Stimulated activated CD4-positive, alpha-beta T cell treated with anti-CD3 and anti-CD28 coated beads, Interleukin-12 subunit alpha, Interleukin-12 subunit beta, amount 100 ng/mL, for 4 hours (primary cell): ENCODE data around the gene CER1.

Experiments used
- DNase-seq: peaks from one replicate; pipeline ENCODE4 v3.0.0-alpha.2; 2020

Gene CER1

GRCh38 chr9:14722391-14723035 is at the start of gene CER1:
TSS of gene CER1 (minus strand) at chr9:14722733. CDS start at chr9:14722672, 61 bp downstream.
- DNase-seq, result no peak

- no peak for DNase-seq
Observed at GRCh38 chr9:14770592-14770991, 48.1 kb upstream of the CER1 start.

- DNase-seq, result no peak
Observed at GRCh38 chr9:14769230-14769571, 46.7 kb upstream of the CER1 start.

- no peak for DNase-seq
Observed at GRCh38 chr9:14768405-14769229, 46.1 kb upstream of the CER1 start.

GRCh38 chr9:14766299-14766698 is 43.8 kb upstream of the CER1 start:
- no peak for DNase-seq

- DNase-seq, result no peak
Observed at GRCh38 chr9:14761584-14761983, 39.1 kb upstream of the CER1 start.

- DNase-seq, result no peak
Observed at GRCh38 chr9:14760060-14760459, 37.5 kb upstream of the CER1 start.

- DNase-seq, result no peak
Observed at GRCh38 chr9:14756291-14756690, 33.8 kb upstream of the CER1 start.

GRCh38 chr9:14752871-14753270 is 30.3 kb upstream of the CER1 start:
- DNase-seq, result no peak

GRCh38 chr9:14752271-14752670 is 29.7 kb upstream of the CER1 start:
- DNase-seq, result no peak

- no peak for DNase-seq
Observed at GRCh38 chr9:14750821-14751220, 28.3 kb upstream of the CER1 start.

- DNase-seq, result no peak
Observed at GRCh38 chr9:14749741-14750211, 27.2 kb upstream of the CER1 start.

- no peak for DNase-seq
Observed at GRCh38 chr9:14748373-14748772, 25.8 kb upstream of the CER1 start.

- no peak for DNase-seq
Observed at GRCh38 chr9:14747111-14747510, 24.6 kb upstream of the CER1 start.

- DNase-seq, result no peak
Observed at GRCh38 chr9:14746626-14747025, 24.1 kb upstream of the CER1 start.

- no peak for DNase-seq
Observed at GRCh38 chr9:14744768-14745167, 22.2 kb upstream of the CER1 start.

- DNase-seq, result no peak
Observed at GRCh38 chr9:14741369-14741768, 18.8 kb upstream of the CER1 start.

GRCh38 chr9:14733133-14733532 is 10.6 kb upstream of the CER1 start:
- DNase-seq, result no peak

GRCh38 chr9:14731294-14731981 is 8.9 kb upstream of the CER1 start:
- DNase-seq, result no peak

- DNase-seq, result no peak
Observed at GRCh38 chr9:14730461-14730898, 7.9 kb upstream of the CER1 start.

- DNase-seq, result no peak
Observed at GRCh38 chr9:14723301-14723700, 768 bp upstream of the CER1 start.

- no peak for DNase-seq
Observed at GRCh38 chr9:14719231-14719923, 3.2 kb downstream of the CER1 start.

GRCh38 chr9:14715102-14715501 is 7.4 kb downstream of the CER1 start:
- DNase-seq, result no peak
